Endothelial cell of umbilical vein (primary cell): ENCODE data around the gene CSNK1G3.

Source experiments
- CTCF ChIP-seq, 2 donors: IDR thresholded peaks; 1 replicate in 1 of 2; 2 replicates in 1 of 2; pipeline ENCODE4 v1.5.1; 2011; ENCODE audit warnings: low read length in 2 of 2, mild to moderate bottlenecking in 2 of 2, moderate library complexity in 2 of 2, control low read depth in 1 of 2, inconsistent platforms in 1 of 2, low read depth in 1 of 2; ENCODE audit not compliant: insufficient read depth in 1 of 2; ENCODE audit errors: extremely low read depth in 1 of 2
- EZH2 ChIP-seq: IDR thresholded peaks from 2 replicates; pipeline ENCODE4 v1.6.1; 2012; ENCODE audit warnings: borderline replicate concordance, low read depth, mild to moderate bottlenecking, moderate library complexity, low read length, inconsistent platforms; ENCODE audit not compliant: severe bottlenecking
- GATA2 ChIP-seq: IDR thresholded peaks from 2 replicates; pipeline ENCODE4 v1.7.0; 2011; ENCODE audit warnings: low read depth, mild to moderate bottlenecking, moderate library complexity, mixed read lengths, low read length; ENCODE audit not compliant: insufficient read length, insufficient read depth
- POLR2A ChIP-seq: IDR thresholded peaks from 2 replicates; pipeline ENCODE4 v1.6.1; 2012; ENCODE audit warnings: low read depth, mild to moderate bottlenecking, control low read depth, low read length
- POLR2AphosphoS5 ChIP-seq: IDR thresholded peaks from 2 replicates; pipeline ENCODE4 v1.6.1; 2012; ENCODE audit warnings: low read depth, mild to moderate bottlenecking, control low read depth, low read length, moderate library complexity; ENCODE audit not compliant: insufficient read depth

GRCh38 chr5:123579410-123579809 is 67.4 kb downstream of the CSNK1G3 start:
- TF ChIP-seq POLR2A = no peak
- TF ChIP-seq CTCF (IDR thresholded peaks at IDR 0.05; ENCODE audit: extremely low read depth in 1 of 2, insufficient read depth in 1 of 2, low read depth in 1 of 2, low read length in 2 of 2) = no peak
- TF ChIP-seq EZH2 = no peak
- no peak for TF ChIP-seq GATA2
- TF ChIP-seq POLR2AphosphoS5 = no peak
